ENCODE results near the gene DCDC2C. TPM values are rescaled to one million over a fixed set of nuclear protein-coding genes. Genes with fewer than 3 reads are reported as not detected.

DCDC2C gene
- total and polyA plus RNA-seq, 2 donors (not counting 3 experiments of a cell fraction or from before 2014, with no cell fraction given): not detected

DNA sequence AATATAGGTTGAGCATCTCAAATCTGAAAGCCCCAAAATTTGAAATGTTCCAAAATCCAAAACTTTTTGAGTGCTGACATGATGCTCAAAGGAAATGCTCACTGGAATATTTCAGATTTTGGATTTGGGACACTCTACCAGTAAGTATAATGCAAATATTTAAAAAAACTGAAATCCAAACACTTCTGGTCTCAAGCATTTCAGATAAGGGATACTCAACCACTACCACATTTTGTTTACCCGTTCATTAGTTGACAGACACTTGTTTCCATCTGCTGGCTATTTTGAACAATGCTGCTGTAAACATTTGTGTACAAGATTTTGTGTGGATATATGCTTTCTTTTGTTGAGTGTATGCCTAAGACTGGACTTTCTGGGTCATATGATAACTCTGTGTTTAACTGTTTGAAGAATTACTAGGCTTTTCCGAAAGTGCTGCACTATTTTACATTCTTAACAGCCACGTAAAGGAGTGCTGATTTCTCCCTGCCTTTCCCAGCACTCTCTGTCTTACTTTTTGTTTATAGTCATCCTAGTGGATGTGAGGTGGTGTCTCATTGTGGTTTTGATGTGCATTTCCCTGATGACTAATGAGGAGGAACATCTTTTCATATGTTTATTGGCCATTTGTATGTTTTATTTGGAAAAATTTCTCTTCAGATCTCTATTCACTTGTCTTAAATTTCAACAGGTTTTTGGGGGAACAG, 19.5 kb upstream of the DCDC2C start:
- no peak for FAIRE-seq
- no peak overlapping the region for H3K4me3 ChIP-seq (replicated peaks in 1 of 3; ENCODE audit: insufficient read depth in 1 of 3, low read depth in 1 of 3, low read length in 3 of 3)
- no peaks in the 10 kb centered on the region for H3K9me1 ChIP-seq (replicated peaks; ENCODE audit: control insufficient read depth, extremely low read depth, insufficient read depth, low read length)
- no peak overlapping the region for H3K9ac ChIP-seq (replicated peaks; ENCODE audit: extremely low read depth, insufficient read depth, low read length)
- POLR2A ChIA-PET: no interaction called here
- H3K27me3 ChIP-seq (ENCODE audit: control insufficient read depth in 2 of 2, insufficient read depth in 2 of 2, low read length in 2 of 2): no peaks in the 10 kb centered on the region
- no peak overlapping the region for H3K4me2 ChIP-seq (ENCODE audit: insufficient read depth, low read length)
- no peaks in the 10 kb centered on the region for H4K20me1 ChIP-seq (replicated peaks; ENCODE audit: control insufficient read depth, extremely low read depth, insufficient read depth, low read length)
- no TSS peak for BruUV-seq (replicated peaks)
- H3K4me1 ChIP-seq (ENCODE audit: control insufficient read depth, extremely low read depth, insufficient read depth, low read length): no peaks in the 10 kb centered on the region
- TF ChIP-seq POLR2AphosphoS5 (IDR thresholded peaks at IDR 0.05; ENCODE audit: insufficient read depth, low read depth, low read length) (no peak), EZH2 (IDR thresholded peaks at IDR 0.05; ENCODE audit: borderline replicate concordance, low read depth, low read length, severe bottlenecking) (no peak), FOS (IDR thresholded peaks at IDR 0.05; ENCODE audit: borderline replicate concordance, insufficient read depth, low read length) (no peak), JUN (IDR thresholded peaks at IDR 0.05; ENCODE audit: borderline replicate concordance, insufficient read depth, insufficient read length, low read depth) (no peak), MYC (IDR thresholded peaks at IDR 0.05; ENCODE audit: low read depth, low read length) (no peak), GATA2 (IDR thresholded peaks at IDR 0.05; ENCODE audit: insufficient read depth, insufficient read length, low read depth, low read length) (no peak)
- TF ChIP-seq, protein P1, sequence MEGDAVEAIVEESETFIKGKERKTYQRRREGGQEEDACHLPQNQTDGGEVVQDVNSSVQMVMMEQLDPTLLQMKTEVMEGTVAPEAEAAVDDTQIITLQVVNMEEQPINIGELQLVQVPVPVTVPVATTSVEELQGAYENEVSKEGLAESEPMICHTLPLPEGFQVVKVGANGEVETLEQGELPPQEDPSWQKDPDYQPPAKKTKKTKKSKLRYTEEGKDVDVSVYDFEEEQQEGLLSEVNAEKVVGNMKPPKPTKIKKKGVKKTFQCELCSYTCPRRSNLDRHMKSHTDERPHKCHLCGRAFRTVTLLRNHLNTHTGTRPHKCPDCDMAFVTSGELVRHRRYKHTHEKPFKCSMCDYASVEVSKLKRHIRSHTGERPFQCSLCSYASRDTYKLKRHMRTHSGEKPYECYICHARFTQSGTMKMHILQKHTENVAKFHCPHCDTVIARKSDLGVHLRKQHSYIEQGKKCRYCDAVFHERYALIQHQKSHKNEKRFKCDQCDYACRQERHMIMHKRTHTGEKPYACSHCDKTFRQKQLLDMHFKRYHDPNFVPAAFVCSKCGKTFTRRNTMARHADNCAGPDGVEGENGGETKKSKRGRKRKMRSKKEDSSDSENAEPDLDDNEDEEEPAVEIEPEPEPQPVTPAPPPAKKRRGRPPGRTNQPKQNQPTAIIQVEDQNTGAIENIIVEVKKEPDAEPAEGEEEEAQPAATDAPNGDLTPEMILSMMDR (IDR thresholded peaks at IDR 0.05; ENCODE audit: extremely low read depth in 1 of 2, insufficient read depth in 1 of 2, low read depth in 1 of 2, low read length in 2 of 2): no peak
- TF ChIP-seq, protein P2, sequence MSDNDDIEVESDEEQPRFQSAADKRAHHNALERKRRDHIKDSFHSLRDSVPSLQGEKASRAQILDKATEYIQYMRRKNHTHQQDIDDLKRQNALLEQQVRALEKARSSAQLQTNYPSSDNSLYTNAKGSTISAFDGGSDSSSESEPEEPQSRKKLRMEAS (IDR thresholded peaks at IDR 0.05; ENCODE audit: insufficient read depth, insufficient read length): no peak
- DNase-seq (ENCODE audit: low read depth, low spot score): no peak
- H2AFZ ChIP-seq (ENCODE audit: low read depth, low read length): no peak overlapping the region
- no peaks in the 10 kb centered on the region for H3K36me3 ChIP-seq (ENCODE audit: control insufficient read depth in 2 of 2, extremely low read depth in 1 of 2, insufficient read depth in 2 of 2, low read length in 2 of 2)
- dilution Hi-C loops (cut with MboI; ENCODE audit: extremely low pct_ligation_motif_present, low sequenced_read_pairs): no loop called here
- H3K79me2 ChIP-seq (ENCODE audit: control insufficient read depth, insufficient read depth, low read length): no peaks in the 10 kb centered on the region
- no peaks in the 10 kb centered on the region for H3K9me3 ChIP-seq (replicated peaks; ENCODE audit: control insufficient read depth, insufficient read depth, low read length)
- no peak overlapping the region for H3K27ac ChIP-seq (ENCODE audit: insufficient read depth, low read depth, low read length)
- intact Hi-C loops (cut with micrococcal nuclease): no loop called here
- CTCF ChIA-PET: no interaction called here
